ENCODE results near the gene STK38L. TPM values are rescaled to one million over a fixed set of nuclear protein-coding genes. Genes with fewer than 3 reads are reported as not detected.

STK38L gene
- total RNA-seq, 2 experiments from 2014 or later: 22.0 to 22.3 TPM

DNA sequence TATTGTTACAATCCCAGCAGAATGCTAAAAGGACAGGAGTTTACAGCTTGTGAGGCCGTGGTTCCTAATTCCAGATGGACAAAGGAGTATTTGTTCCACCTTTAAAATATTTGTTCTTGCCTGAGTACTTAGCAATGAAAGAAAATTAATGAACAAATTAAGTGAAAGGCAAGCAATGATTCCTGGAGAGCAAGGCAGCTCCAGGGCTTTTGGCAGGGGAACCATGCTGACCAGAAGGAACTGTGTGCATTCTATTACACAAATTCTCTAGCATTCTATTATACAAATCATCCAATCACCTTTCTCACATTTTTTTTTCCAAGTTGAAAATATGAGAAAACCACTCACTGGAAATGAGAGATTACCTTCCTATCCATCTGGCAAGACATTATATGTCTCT lies 86.8 kb downstream of the STK38L start:
- DNase-seq: no peak
- Mint-ChIP-seq H3K27ac (no peak overlapping the region), H3K4me3 (no peak overlapping the region), H3K36me3 (peaks cover 10% of the 10 kb centered on the region), H3K4me1 (peaks cover 27% of the 10 kb centered on the region), H3K27me3 (peaks cover 5% of the 10 kb centered on the region), H3K9me3 (no peaks in the 10 kb centered on the region)
- POLR2A ChIA-PET: no interaction called here
- ATAC-seq (ENCODE audit: low read depth): no peak

DNA sequence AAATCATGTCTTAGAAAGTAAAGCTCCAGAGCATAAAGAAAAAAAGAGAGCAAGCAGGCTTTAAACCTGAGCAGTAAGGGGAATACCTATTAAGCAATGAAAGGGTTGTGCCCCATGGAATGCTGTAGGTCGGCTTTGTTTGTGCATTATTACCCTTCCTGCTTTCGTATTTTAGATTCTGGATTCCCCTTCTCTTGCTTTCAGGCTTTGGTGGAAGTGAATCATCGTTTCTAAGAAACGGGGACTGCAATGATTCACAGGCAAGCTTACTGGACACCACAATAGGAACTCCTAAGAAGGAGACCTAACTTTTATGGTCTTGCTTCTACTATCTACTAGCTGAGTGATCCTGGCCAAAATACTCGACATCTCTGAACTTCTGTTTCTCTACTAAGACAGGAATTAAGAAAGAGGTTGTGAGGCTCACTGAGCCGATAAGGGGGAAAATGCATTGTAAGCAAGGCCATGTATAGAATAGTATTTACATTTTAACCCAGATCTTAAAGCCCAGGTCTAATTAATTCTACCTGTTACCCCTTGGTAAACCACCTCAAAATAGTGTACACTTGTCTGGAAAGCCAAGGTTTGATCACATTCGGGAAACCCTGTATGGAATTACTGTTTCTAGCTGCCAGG lies 87.3 kb downstream of the STK38L start:
- Mint-ChIP-seq H3K27me3 (peaks cover 5% of the 10 kb centered on the region), H3K4me3 (peak overlapping the region; percentile 81), H3K27ac (peak overlapping the region; percentile 79), H3K36me3 (peaks cover 10% of the 10 kb centered on the region), H3K4me1 (peaks cover 27% of the 10 kb centered on the region), H3K9me3 (no peaks in the 10 kb centered on the region)
- DNase-seq (no peak), ATAC-seq (ENCODE audit: low read depth) (peak; percentile 27)
- POLR2A ChIA-PET: no interaction called here

DNA sequence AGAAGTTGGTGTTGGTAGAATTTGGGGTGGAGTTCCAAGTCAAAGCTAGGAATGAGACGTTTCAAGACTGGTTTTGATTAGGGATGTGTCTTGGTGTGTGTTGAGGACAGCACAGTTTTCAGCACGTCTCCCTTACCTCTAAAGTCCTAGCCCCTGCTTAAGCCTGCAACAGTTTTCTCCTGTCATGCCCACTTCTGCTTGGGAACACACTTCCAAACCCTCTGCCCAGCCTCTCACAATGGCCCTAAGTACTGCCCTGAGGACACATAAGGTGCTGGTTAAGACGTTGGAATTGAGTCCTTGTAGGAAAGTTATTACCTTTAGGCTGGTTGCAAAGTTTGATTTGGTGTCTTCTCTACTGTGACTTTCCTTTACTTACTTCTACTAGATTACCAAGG lies 87.8 kb downstream of the STK38L start:
- ATAC-seq (ENCODE audit: low read depth): no peak

DNA sequence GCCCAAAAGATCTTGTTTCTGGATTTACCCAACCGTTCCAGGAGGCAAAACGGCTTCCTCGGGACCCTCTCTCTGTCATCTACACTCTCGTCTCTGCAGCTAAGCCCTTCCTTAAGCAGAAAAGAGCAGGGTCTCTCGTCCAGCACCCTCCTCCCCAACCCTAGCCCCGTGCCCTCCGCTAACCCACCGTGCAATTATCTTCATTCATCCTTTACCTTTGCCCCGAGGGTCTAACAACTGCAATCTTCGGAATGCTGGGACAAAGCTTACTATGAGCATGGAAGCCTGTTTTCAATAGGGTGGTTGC lies 88.3 kb downstream of the STK38L start:
- ATAC-seq (ENCODE audit: low read depth) (no peak), DNase-seq (no peak)
- Mint-ChIP-seq H3K9me3 (no peaks in the 10 kb centered on the region), H3K27me3 (peaks cover 5% of the 10 kb centered on the region), H3K4me3 (peak overlapping the region; percentile 81), H3K36me3 (peaks cover 6% of the 10 kb centered on the region), H3K4me1 (peaks cover 28% of the 10 kb centered on the region), H3K27ac (peak overlapping the region; percentile 75)
- POLR2A ChIA-PET: interaction anchor here (1.5 kb wide), 1 partner anchor 310 kb away, joined by 5 read pairs; the partner anchor contains the start of gene MED21

More for the DNA sequence above, 87.8 kb downstream of the STK38L start:
- no peak for DNase-seq
- H3K36me3 Mint-ChIP-seq: peaks cover 7% of the 10 kb centered on the region
- no peaks in the 10 kb centered on the region for H3K9me3 Mint-ChIP-seq
- peak overlapping the region; percentile 75 for H3K27ac Mint-ChIP-seq
- peak overlapping the region; percentile 81 for H3K4me3 Mint-ChIP-seq
- H3K4me1 Mint-ChIP-seq: peaks cover 27% of the 10 kb centered on the region
- H3K27me3 Mint-ChIP-seq: peaks cover 5% of the 10 kb centered on the region
- POLR2A ChIA-PET: no interaction called here

DNA sequence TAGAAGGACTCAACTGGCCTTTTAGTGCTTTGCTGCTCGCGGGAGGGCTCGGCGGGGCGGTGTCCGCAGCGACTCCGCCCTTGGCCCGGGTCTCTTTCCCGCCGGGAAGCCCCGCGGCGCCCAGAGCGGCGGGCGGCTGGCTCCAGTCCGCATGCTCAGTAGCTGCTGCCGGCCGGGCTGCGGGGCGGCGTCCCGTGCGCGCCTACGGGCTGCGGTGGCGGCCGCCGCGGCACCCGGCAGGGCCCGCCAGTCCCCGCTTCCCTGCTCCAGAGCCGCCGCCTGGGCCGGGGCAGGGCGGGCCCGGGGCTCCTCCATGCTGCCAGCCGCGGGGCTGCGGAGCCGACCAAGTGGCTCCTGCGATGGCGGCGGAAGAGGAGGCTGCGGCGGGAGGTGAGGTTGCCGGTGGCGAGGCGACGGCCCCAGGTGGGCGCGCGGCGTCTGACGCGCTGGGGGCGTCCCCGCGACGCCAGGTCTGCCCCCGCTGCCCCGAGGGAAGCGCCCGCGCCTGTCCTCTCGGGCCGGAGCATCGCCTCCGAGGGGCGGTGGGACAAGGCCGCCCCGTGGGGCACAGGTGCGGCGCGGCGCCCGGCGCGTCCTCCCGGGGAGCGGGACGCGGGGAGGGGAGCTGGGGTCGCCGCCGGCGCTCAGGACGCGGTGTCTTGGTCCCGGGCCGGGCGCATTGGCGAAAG lies 88.8 kb downstream of the STK38L start, which contains the start of gene BMAL2:
BMAL2 (plus strand) TSS at position 123 of the 689 bp plus-strand sequence; CDS start at position 360, 237 bp downstream.
- peak; percentile 76 for DNase-seq
- Mint-ChIP-seq H3K4me1 (peaks cover 29% of the 10 kb centered on the region), H3K27me3 (peaks cover 6% of the 10 kb centered on the region), H3K36me3 (peaks cover 4% of the 10 kb centered on the region), H3K4me3 (peak within 1 kb of the TSS; percentile 96), H3K27ac (peak within 1 kb of the TSS; percentile 92), H3K9me3 (no peaks in the 10 kb centered on the region)
- POLR2A ChIA-PET: interaction anchor here (1.0 to 1.5 kb wide), 2 partner anchors 8 to 310 kb away, joined by 3 to 5 read pairs; partner anchors contain the start of gene MED21
- peak; percentile 60 for ATAC-seq (ENCODE audit: low read depth)

DNA sequence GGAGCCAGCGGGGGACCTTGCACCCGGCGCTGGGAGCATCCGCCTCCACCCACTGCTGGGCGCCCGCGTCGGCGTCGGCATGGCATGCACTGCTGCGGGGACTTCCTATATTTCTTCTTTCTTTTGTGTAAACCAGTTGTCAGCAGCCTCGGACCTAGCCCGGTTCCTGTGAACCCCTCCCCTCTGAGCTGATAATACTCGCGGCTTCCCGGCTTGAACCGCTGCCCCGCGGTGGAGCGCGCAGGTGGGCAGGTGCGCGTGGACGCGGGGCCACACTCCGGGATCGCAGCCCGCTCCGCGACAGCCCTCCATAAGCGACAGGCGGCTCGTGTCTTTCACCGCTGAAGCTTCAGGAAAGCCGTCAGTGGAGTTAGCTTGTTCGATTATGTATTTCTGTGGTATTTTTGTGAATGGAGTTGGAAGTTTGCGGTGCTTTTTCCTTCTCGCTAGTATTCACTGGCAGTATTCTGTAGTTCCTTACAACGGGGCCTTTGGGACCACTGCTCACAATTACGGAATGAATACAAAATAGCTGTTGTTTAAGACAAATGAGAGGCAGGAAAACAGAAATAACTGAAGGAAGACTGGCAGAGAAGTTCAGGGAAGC lies 89.4 kb downstream of the STK38L start:
- Mint-ChIP-seq H3K27me3 (peaks cover 6% of the 10 kb centered on the region), H3K4me1 (peaks cover 29% of the 10 kb centered on the region), H3K9me3 (no peaks in the 10 kb centered on the region), H3K27ac (peak overlapping the region; percentile 92), H3K36me3 (peaks cover 3% of the 10 kb centered on the region), H3K4me3 (peak overlapping the region; percentile 96)
- DNase-seq (no peak), ATAC-seq (ENCODE audit: low read depth) (peak; percentile 58)
- POLR2A ChIA-PET: interaction anchor here (1.0 to 1.5 kb wide), 2 partner anchors 9 to 311 kb away, joined by 3 to 5 read pairs; partner anchors contain the start of gene MED21

DNA sequence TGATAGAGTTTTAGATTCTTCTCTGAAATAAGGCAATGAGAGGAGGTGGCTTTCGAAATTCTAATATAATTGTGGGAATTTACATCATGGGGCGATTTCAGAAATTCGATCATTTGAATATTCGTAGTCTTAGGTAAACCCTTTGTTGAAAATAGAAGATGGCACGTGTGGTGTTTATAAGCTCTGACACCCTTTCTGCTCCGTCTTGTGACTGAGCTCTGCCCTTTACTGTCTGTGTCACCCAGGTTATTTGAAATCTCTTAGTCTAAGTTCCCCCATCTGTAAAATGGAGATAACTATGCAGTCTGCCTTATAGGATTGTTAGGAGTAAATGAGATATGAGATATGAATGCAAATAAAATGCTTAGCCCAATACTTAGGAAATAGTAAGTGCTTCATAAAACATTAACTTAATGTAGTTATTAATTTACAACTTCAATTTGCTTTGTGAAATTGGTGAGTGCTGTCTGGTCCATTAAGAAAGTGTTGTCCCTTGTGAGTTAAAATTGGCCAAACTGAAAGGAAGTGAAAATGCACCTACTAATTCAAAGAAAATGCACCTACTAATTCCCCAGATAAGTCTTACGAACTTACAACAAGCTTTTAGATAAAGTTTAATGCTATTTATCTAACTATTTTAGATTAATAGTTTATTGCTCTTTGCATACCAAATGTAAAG lies 90.1 kb downstream of the STK38L start:
- Mint-ChIP-seq H3K36me3 (peaks cover 7% of the 10 kb centered on the region), H3K27me3 (peaks cover 6% of the 10 kb centered on the region), H3K4me1 (peaks cover 29% of the 10 kb centered on the region), H3K4me3 (peak overlapping the region; percentile 96), H3K27ac (peak overlapping the region; percentile 25), H3K9me3 (no peaks in the 10 kb centered on the region)
- ATAC-seq (ENCODE audit: low read depth) (no peak), DNase-seq (no peak)
- POLR2A ChIA-PET: interaction anchor here (1.0 kb wide), 1 partner anchor 9 kb away, joined by 3 read pairs; no protein-coding TSS in a partner anchor

DNA sequence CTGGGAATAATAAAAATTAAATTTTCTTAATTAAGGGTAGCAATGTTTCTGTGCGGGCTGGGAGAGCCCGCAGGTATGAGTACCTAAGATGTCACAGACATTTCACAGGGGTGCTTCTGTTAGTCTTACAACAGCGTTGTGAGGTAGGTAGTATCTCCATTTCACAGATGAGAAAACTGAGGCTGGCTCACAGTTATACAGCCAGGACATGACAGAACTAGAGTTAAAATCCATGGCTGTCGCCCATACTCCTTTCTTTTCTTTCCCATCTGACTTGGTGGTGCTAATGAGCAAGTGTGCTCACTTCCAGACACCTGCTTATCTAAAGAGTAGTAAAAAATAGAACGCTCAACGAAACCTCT lies 90.6 kb downstream of the STK38L start:
- Mint-ChIP-seq H3K36me3 (peaks cover 7% of the 10 kb centered on the region), H3K4me3 (no peak overlapping the region), H3K27me3 (peaks cover 10% of the 10 kb centered on the region), H3K4me1 (peaks cover 29% of the 10 kb centered on the region), H3K9me3 (no peaks in the 10 kb centered on the region), H3K27ac (no peak overlapping the region)
- POLR2A ChIA-PET: no interaction called here
- DNase-seq (no peak), ATAC-seq (ENCODE audit: low read depth) (no peak)

DNA sequence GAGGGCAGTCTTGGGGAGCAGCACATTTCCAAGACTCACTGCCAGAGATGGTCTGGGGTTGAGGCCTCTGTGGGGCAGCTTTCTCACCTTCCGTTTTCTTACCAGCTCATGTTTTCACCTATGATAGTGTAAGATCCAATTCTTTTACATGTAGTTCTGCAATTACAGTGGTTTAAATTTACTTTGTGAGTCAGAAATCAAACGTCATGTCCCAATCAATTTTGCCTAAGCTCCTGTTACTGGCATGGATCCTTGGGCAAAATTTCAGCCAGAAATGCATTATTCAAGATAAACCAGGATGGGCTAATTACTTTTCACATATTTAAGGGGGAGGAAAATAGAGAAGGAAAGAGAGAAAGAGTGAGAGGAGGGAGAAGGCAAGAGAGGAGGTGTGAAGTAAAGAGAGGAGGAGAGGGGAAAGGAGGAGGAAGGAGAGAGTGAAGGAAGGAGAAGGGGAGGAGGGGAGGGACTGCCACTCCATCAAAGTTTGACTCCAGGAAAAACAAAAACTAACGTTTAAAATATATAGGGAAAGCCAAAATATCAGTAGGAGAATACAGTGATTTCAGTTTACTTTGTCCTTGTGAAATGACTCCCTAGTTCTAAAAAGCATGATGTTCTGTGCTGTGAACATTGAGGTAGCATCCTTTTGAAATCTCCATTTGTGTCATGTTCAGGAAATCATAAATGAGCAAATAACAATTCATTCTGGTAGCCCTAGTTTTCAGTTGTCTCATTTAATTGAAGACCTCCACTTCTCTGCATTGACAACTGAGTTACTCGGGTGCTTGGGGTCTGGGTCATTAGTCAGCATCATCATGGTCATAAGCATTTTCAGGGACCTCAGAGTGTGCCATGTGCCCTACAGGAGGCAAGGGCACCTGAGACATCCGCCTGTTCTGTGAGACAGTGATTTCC lies 91.5 kb downstream of the STK38L start:
- H3K9me3 Mint-ChIP-seq: no peaks in the 10 kb centered on the region
- peaks cover 11% of the 10 kb centered on the region for H3K36me3 Mint-ChIP-seq
- no peak for DNase-seq
- peaks cover 11% of the 10 kb centered on the region for H3K27me3 Mint-ChIP-seq
- ATAC-seq (ENCODE audit: low read depth): no peak
- POLR2A ChIA-PET: no interaction called here
- peaks cover 27% of the 10 kb centered on the region for H3K4me1 Mint-ChIP-seq
- H3K4me3 Mint-ChIP-seq: no peak overlapping the region
- no peak overlapping the region for H3K27ac Mint-ChIP-seq

DNA sequence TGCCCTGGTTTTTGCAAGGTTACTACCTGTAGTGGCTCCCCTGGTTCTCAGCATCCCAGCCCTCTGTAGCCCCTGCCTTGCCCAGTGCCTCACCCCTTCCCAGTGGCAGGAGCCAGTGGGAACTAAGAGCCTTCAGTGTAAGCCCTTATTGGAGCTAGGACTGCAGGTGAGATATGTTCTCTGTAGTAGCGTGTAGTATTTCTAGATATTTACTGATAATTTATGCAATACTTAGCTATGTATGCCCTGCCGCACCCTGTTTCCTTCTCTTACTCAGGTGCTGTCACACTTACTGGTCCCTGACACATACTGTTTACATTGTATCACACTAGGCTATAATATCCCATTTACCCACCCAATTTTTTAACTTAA lies 92.2 kb downstream of the STK38L start:
- Mint-ChIP-seq H3K27ac (no peak overlapping the region), H3K9me3 (no peaks in the 10 kb centered on the region), H3K4me3 (no peak overlapping the region), H3K4me1 (peaks cover 22% of the 10 kb centered on the region), H3K36me3 (peaks cover 15% of the 10 kb centered on the region), H3K27me3 (peaks cover 11% of the 10 kb centered on the region)
- POLR2A ChIA-PET: no interaction called here
- ATAC-seq (ENCODE audit: low read depth) (no peak), DNase-seq (no peak)

DNA sequence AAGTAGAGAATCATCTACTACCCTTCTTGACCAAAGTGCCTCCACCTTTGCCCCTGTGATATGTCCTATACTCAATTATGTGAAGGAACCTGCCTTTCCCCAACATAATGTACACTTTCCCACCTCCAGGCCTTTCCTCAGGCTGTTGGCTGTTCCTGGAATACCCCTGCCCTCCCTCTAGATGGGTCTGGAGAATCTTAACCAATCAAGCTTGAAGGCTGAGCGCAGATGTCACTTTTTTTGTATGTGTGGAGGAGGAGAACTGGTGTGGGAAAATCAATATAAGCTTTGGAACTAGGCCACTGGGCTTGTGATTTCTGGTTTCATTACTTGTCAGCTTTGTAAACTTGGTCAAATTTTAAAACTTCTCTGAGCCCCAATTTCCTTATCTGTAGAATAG lies 93.3 kb downstream of the STK38L start:
- Mint-ChIP-seq H3K36me3 (peaks cover 15% of the 10 kb centered on the region), H3K27me3 (peaks cover 11% of the 10 kb centered on the region), H3K4me3 (no peak overlapping the region), H3K4me1 (peaks cover 11% of the 10 kb centered on the region), H3K9me3 (no peaks in the 10 kb centered on the region), H3K27ac (no peak overlapping the region)
- ATAC-seq (ENCODE audit: low read depth) (no peak), DNase-seq (no peak)
- POLR2A ChIA-PET: interaction anchor here (0.7 kb wide), 1 partner anchor 505 kb away, joined by 5 read pairs; no protein-coding TSS in a partner anchor

DNA sequence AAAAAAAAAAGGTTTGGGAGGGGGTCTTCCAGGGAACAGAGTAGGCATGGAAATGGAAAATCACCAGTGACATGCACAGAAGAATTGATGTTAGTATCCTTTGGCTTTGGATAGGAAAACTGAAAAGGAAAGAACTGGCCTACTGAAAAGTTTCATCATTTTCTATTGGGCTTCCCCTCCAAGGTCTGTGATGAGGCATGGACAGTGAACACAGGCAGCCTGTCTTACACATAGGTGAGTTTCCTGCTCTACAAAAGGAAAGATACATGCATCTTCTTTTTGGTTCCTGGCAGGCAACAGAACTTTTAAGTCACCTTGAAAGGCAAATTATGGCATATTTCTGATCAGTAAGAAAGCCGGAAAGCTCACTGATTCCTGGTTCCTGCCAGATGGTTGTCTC lies 94.4 kb downstream of the STK38L start:
- no peak overlapping the region for H3K4me3 Mint-ChIP-seq
- no peak for ATAC-seq (ENCODE audit: low read depth)
- POLR2A ChIA-PET: interaction anchor here (0.5 kb wide), 1 partner anchor 22 kb away, joined by 6 read pairs; no protein-coding TSS in a partner anchor

More for the DNA sequence above, 94.4 kb downstream of the STK38L start:
- Mint-ChIP-seq H3K9me3 (no peaks in the 10 kb centered on the region), H3K36me3 (peaks cover 15% of the 10 kb centered on the region), H3K27ac (no peak overlapping the region), H3K27me3 (peaks cover 11% of the 10 kb centered on the region), H3K4me1 (peaks cover 10% of the 10 kb centered on the region)
- DNase-seq: no peak
